B cell (primary cell): ENCODE measurements around the gene WFS1. TPM values are rescaled to one million over a fixed set of nuclear protein-coding genes. Genes with fewer than 3 reads are reported as not detected.

Experiments used
- ATAC-seq: fragments of 200-7000 bp; cut with Tn5 transposase; one replicate; pipeline ENCODE4 v1.10.0; 2021; ENCODE audit warnings: low read depth, mild to moderate bottlenecking, moderate number of reproducible peaks, moderate library complexity
- CTCF ChIA-PET: fragments of 350-600 bp; sonication (Branson Sonifier 250); formaldehyde crosslinking; loops from one replicate; lab custom pipeline; 2021; ENCODE audit warnings: antibody characterized with exemption, inconsistent platforms; lab: Charles Lee
- POLR2A ChIA-PET: fragments of 350-600 bp; sonication (Branson Sonifier 250); formaldehyde crosslinking; loops from one replicate; lab custom pipeline; 2021; ENCODE audit warnings: antibody characterized with exemption; lab: Charles Lee
- DNase-seq: peaks from one replicate; pipeline ENCODE4 v3.0.0; 2013
- H2AFZ ChIP-seq: 2 replicates; pipeline ENCODE4 v1.6.1; 2012; ENCODE audit warnings: mild to moderate bottlenecking, low read depth, low read length; ENCODE audit not compliant: insufficient read depth, poor library complexity, severe bottlenecking
- H3K27ac ChIP-seq, 2 donors: 1 replicate in 1 of 2; 2 replicates in 1 of 2; pipeline ENCODE4 v1.5.1; 2012 to 2013; ENCODE audit warnings: low read length in 2 of 2, mild to moderate bottlenecking in 2 of 2, moderate library complexity in 1 of 2
- H3K27me3 ChIP-seq, 4 experiments: fragments of 200-600 bp in 1 of 4; sonication (generic) in 1 of 4; replicated peaks in 1 of 4; 1 replicate in 2 of 4; 2 replicates in 2 of 4; pipeline versions ENCODE4 v1.6.1 to v1.7.0; 2013 to 2016; ENCODE audit warnings: low read length in 3 of 4, mild to moderate bottlenecking in 2 of 4, mixed read lengths in 1 of 4, moderate library complexity in 1 of 4; ENCODE audit not compliant: insufficient read depth in 4 of 4, control insufficient read depth in 3 of 4; ENCODE audit errors: control extremely low read depth in 1 of 4
- H3K36me3 ChIP-seq, 2 experiments: replicated peaks in 1 of 2; 1 replicate in 1 of 2; 2 replicates in 1 of 2; pipeline versions ENCODE4 v1.6.1 to v1.7.1; 2013; ENCODE audit warnings: low read length in 1 of 2; ENCODE audit not compliant: insufficient read depth in 2 of 2, control insufficient read depth in 1 of 2; ENCODE audit errors: control extremely low read depth in 1 of 2, extremely low read depth in 1 of 2
- H3K4me1 ChIP-seq, 2 donors: fragments of 200-600 bp in 1 of 2; sonication (generic) in 1 of 2; 1 replicate in 1 of 2; 2 replicates in 1 of 2; pipeline versions ENCODE4 v1.5.1 to v1.6.1; 2013 to 2017; ENCODE audit warnings: low read length in 2 of 2; ENCODE audit not compliant: control insufficient read depth in 2 of 2, insufficient read depth in 2 of 2
- H3K4me2 ChIP-seq: replicated peaks from 2 replicates; pipeline ENCODE3; 2012; ENCODE audit warnings: mild to moderate bottlenecking, low read depth, low read length; ENCODE audit not compliant: poor library complexity, severe bottlenecking
- H3K4me3 ChIP-seq, 5 experiments: fragments of 200-600 bp in 1 of 5; sonication (generic) in 1 of 5; 1 replicate in 3 of 5; 2 replicates in 2 of 5; pipeline versions ENCODE4 v1.5.1 to v1.7.0; 2011 to 2016; ENCODE audit warnings: low read length in 4 of 5, mild to moderate bottlenecking in 4 of 5, low read depth in 2 of 5, control low read depth in 1 of 5, moderate library complexity in 1 of 5; ENCODE audit not compliant: insufficient read depth in 1 of 5; ENCODE audit errors: control extremely low read depth in 1 of 5, extremely low read depth in 1 of 5
- H3K79me2 ChIP-seq: fragments of 200-600 bp; sonication (generic); one replicate; pipeline ENCODE4 v1.6.0; 2016; ENCODE audit warnings: low read length; ENCODE audit not compliant: control insufficient read depth, insufficient read depth
- H3K9ac ChIP-seq: fragments of 200-600 bp; sonication (generic); 2 replicates; pipeline ENCODE4 v1.6.1; 2017; ENCODE audit warnings: mild to moderate bottlenecking, low read length, moderate library complexity
- H3K9me3 ChIP-seq, 3 donors: one replicate each; pipeline versions ENCODE4 v1.6.1 to v1.7.1; 2013; ENCODE audit warnings: low read length in 2 of 3; ENCODE audit not compliant: control insufficient read depth in 2 of 3, insufficient read depth in 1 of 3; ENCODE audit errors: control extremely low read depth in 1 of 3
- H4K20me1 ChIP-seq: 2 replicates; pipeline ENCODE4 v1.6.0; 2012; ENCODE audit warnings: mild to moderate bottlenecking, low read length; ENCODE audit not compliant: insufficient read depth, control insufficient read depth, poor library complexity, severe bottlenecking
- H3K27ac Mint-ChIP-seq: one replicate; pipeline ENCODE4 v1.8.0; 2021; ENCODE audit warnings: mixed read lengths
- H3K27me3 Mint-ChIP-seq: one replicate; pipeline ENCODE4 v1.8.0; 2021; ENCODE audit warnings: mixed read lengths
- H3K4me1 Mint-ChIP-seq: one replicate; pipeline ENCODE4 v1.8.0; 2021; ENCODE audit warnings: mixed read lengths
- H3K4me3 Mint-ChIP-seq: one replicate; pipeline ENCODE4 v1.8.0; 2021; ENCODE audit warnings: mixed read lengths
- H3K9me3 Mint-ChIP-seq: one replicate; pipeline ENCODE4 v1.8.0; 2022; ENCODE audit warnings: mixed read lengths; ENCODE audit not compliant: insufficient read depth
- CTCF ChIP-seq: fragments of 200-600 bp; IDR thresholded peaks from one replicate; pipeline ENCODE4 v1.8.0; 2022; ENCODE audit warnings: antibody characterized with exemption, mild to moderate bottlenecking
- EZH2 ChIP-seq: IDR thresholded peaks from 2 replicates; pipeline ENCODE4 v1.6.1; 2012; ENCODE audit warnings: borderline replicate concordance, low read depth, mild to moderate bottlenecking, moderate library complexity, low read length; ENCODE audit not compliant: insufficient read depth, poor library complexity, severe bottlenecking
- WGBS: methylation state at CpG from one replicate; pipeline ENCODE4 v1.1.5; 2013; ENCODE audit warnings: missing lambda C conversion rate; ENCODE audit not compliant: insufficient coverage; 5-methylcytosine and 5-hydroxymethylcytosine counted together
- intact Hi-C: fragments of 100-400 bp; cut with micrococcal nuclease; formaldehyde crosslinking; loops from one replicate; pipeline ENCODE4 v1.10.0; 2022
- polyA plus RNA-seq: library from polyadenylated mRNA; depleted of rRNA; stranded (reverse); fragments of >200 nt; gene quantifications from 2 replicates; pipeline ENCODE4 v1.2.3, GENCODE V29; 2012
- total RNA-seq, 2 donors: library from RNA; stranded (reverse); fragments of 120-200 nt in 1 of 2; gene quantifications; 1 replicate in 1 of 2; 2 replicates in 1 of 2; pipeline versions ENCODE4 v1.2.3 to v1.2.4, GENCODE V29; 2013 to 2022

The WFS1 gene
- total and polyA plus RNA-seq, 2 donors (not counting 1 experiment from before 2014, with no cell fraction given): 5.8 to 6.7 TPM

- H4K20me1 ChIP-seq: no peaks in the 10 kb centered on the region
- POLR2A ChIA-PET: no interaction called here
- H2AFZ ChIP-seq: no peak overlapping the region
- H3K4me2 ChIP-seq: no peak overlapping the region
- H3K79me2 ChIP-seq: no peaks in the 10 kb centered on the region
- Mint-ChIP-seq H3K9me3 (no peaks in the 10 kb centered on the region), H3K4me1 (no peaks in the 10 kb centered on the region), H3K27me3 (peaks cover 44% of the 10 kb centered on the region), H3K4me3 (no peak overlapping the region), H3K27ac (no peak overlapping the region)
- TF ChIP-seq EZH2: no peak
- TF ChIP-seq CTCF: no peak
- no peak for DNase-seq
- peaks cover 0 to 20% (median 6%) of the 10 kb centered on the region in 3 donors for H3K9me3 ChIP-seq
- H3K4me3 ChIP-seq: no peak overlapping the region
- H3K27me3 ChIP-seq: peaks cover 0 to 33% (median 17%) of the 10 kb centered on the region in 4 experiments
- CTCF ChIA-PET: no interaction called here
- peaks cover 0 to 5% of the 10 kb centered on the region in 2 donors for H3K4me1 ChIP-seq
- intact Hi-C loops: no loop called here
- WGBS: 83% methylated on average over 3 of the region's 3 CpGs
- no peak overlapping the region for H3K9ac ChIP-seq
- no peaks in the 10 kb centered on the region for H3K36me3 ChIP-seq
- no peak for ATAC-seq
- no peak overlapping the region for H3K27ac ChIP-seq
Measured at GRCh38 chr4:6224735-6225134, 44.9 kb upstream of the WFS1 start.

- H3K9ac ChIP-seq: no peak overlapping the region
- H3K4me2 ChIP-seq: no peak overlapping the region
- H4K20me1 ChIP-seq: no peaks in the 10 kb centered on the region
- no peak overlapping the region for H2AFZ ChIP-seq
- intact Hi-C loops: no loop called here
- H3K4me1 ChIP-seq: peaks cover 0 to 5% of the 10 kb centered on the region in 2 donors
- H3K27ac ChIP-seq: no peak overlapping the region
- ChIA-PET POLR2A (no interaction called here), CTCF (interaction anchor here (0.9 kb wide), 1 partner anchor 24 kb away, joined by 3 read pairs; no protein-coding TSS in a partner anchor)
- H3K79me2 ChIP-seq: no peaks in the 10 kb centered on the region
- ATAC-seq (no peak), DNase-seq (no peak)
- H3K36me3 ChIP-seq: no peaks in the 10 kb centered on the region
- Mint-ChIP-seq H3K27me3 (peaks cover 39% of the 10 kb centered on the region), H3K4me3 (no peak overlapping the region), H3K4me1 (no peaks in the 10 kb centered on the region), H3K27ac (no peak overlapping the region), H3K9me3 (no peaks in the 10 kb centered on the region)
- H3K27me3 ChIP-seq: peaks cover 0 to 30% (median 14%) of the 10 kb centered on the region in 4 experiments
- WGBS: 52% methylated on average over 6 of the region's 7 CpGs
- no peak overlapping the region for H3K4me3 ChIP-seq
- TF ChIP-seq CTCF (no peak), EZH2 (no peak)
- H3K9me3 ChIP-seq: peaks cover 0 to 18% (median 6%) of the 10 kb centered on the region in 3 donors
Measured at GRCh38 chr4:6225469-6225868, 44.2 kb upstream of the WFS1 start.
